GM19193 (cell line): Measurements from ENCODE around the gene THRA.

Experiments used
- POLR2A ChIP-seq: IDR thresholded peaks from 4 replicates; pipeline ENCODE4 v1.6.1; 2011; ENCODE audit not compliant: insufficient read depth, insufficient read length; ENCODE audit errors: extremely low read depth

THRA gene

DNA sequence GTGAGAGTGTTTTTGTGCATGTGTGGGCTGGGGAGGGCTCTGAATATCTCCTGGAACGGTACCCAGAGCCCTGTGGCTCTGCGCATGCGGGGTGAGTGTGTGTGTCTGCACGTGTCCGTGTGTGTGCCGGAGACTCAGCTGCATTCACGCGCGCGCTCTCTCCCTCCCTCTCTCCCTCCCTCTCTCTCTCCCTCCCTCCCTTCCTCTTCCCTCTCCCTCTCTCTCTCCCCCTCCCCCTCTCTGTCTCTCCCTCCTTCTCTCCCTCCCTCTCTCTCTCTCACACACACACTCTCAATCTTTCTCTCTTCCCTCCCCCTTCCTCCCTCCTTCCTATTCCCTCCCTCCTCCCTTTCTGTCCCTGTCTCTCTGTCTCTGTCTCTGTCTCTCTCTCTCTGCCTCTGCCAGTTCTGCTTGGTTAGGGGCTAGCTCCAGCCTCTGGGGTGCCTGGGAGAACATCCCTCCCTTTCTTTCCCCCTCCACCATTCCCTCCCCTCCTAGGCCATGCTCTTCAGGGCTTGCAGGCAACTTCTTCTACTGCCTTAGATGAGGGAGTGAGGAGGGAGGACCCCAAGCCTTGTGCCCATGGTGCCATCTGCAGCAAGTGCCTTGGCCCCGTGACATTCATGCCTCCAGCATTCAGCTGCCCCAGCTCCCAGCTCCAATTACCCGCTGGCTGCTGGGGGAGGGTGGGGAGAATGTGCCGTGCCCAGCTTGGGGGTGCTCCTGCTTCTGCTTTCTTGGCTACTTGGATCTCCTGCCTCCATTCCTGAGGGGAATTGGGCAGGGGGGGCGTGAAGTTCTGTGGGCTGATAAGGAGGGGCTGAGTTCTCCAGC is 6.4 kb downstream of the THRA start:
- TF ChIP-seq POLR2A, result no peak

DNA sequence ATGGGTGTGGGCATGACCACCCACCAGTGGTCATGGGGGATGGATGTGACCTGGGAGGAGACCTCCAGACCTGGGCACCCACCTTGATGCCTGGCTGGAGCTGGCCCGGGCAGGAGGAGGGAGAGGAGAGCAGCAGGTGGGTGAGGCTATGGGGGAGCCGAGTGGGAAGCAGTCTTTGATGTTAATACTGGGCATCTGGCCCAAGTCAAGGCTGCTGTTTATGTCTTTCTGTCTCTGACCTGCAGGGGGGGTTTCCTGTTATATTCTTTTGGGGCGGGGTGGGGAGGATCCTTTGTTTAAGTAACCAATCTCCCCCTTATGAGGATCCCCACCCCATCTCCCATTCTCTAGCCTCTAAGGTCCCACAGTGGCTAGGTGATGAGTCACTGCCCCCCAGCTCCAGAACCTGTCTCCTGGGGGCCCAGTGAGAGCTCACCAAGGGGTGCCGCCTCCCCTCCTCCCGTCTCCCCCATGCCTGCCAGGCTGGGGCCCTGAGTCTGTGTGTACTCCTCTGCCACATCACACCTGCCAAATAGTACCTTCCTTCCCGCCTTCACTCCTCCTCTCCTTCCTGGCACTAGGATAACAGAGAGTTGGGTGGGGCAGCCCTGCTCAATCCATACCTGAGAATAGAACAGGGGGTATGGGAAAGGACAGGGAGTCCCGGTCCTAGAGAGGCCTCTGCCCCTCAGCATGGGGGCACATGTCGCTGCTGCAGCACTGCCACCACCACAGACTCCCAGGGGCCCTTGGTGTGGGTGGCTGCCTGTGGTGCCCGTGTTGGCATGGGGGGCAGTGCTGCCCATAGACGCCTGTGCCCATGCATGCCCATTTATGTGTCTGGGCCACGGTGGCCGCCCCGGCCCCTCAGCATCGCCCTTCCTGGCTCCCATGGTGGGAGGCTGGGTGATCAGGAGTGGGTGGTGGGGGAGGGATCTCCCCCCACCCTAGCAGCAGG is 7.3 kb downstream of the THRA start:
- TF ChIP-seq POLR2A, result no peak

DNA sequence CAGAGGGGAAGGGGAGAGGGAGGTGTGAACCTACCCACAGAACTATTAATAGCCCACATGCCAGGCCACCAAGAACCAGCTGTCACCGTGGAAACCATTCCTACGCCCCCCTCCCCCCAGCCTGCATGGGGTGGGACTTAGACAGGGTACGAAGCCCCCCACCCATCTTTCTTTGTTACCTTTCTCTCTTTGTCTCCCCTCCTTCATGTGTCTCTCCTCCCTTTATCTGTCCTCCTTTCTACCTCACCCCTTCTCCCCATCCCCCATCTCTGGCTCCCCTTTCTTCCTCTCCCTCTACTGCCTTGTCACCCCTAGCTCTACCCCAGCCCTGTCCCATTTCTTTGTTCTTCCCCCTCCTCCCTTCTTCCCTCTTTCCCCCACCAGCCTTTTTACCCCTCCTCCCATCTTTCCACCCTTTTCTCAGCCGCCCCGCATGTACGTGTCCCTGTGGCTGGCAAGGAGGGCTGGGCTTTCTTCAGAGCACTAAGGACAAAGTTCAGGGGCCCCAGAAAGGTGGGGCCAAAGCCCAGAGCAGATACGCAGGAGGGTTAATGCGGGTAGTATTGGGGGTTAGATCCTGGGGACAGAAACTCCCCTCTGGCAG is 8.0 kb downstream of the THRA start:
- TF ChIP-seq POLR2A, result no peak

DNA sequence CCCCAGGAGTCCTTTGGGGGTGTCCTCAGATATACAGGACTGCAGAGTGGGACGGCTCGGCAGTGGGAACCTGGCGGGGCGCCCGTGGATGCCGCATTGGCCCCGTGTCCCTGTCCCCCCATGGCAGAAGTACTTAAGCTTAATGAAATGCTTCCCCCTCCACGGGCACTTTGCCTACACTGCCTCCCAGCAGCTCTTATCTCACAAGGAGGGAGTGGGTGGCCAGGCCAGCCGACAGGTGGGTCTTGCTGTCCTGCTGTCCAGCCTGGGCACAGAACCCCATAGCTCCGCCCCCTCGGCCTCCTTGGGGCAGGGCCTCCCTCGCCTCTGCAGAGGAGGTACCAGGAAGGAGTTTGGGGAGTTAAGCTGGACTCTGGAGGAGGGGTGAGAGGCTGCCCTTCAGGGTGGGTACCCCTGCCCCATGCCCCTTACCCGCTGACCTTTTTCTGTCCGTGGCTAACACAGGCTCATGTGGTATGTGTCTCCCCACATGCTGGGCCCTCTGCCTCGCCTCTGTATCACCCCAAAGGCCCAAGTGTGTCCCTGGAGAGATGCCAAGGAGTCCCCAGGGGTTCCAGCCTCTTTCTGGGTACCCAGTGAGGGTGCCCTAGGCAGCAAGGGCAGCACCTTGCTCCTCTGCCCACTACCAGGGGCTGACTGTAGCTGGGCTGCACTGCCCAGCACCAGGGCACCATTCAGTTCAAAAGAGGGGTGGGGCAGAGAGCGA is 8.7 kb downstream of the THRA start:
- TF ChIP-seq POLR2A, result no peak

DNA sequence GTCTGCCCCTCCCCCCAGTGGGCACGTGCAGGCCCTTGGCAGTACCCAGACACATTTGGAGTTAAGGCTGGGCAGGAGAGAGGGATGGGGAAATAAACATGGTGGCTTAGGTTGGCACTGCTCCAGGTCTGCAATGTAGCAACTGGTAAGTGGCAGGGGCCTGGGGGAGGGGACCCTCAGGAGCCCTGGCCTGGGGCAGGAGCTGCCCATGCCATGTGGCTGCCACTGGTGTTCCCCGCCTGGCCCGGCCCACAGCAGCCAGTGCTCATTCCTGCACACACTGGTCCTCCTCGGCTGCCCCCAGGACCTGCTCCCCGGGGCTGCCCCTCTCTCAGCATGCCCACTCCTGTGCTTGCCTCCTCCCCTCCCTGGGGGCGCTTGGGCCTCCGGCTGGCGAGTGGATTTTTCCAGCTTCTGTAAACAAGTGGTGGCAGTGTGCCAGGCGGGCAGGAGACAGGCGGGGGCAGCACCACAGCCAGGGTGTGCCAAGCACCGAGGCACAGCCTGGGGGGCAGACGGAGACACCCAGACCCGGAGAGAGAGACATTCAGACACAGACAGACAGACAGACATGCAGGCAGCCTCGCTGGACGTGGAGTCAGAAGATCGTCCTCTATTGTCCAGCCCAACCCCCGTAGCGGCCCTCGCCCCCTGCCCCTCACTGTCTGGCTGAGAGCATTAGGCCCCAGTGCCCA is 9.4 kb downstream of the THRA start:
- TF ChIP-seq POLR2A, result no peak

DNA sequence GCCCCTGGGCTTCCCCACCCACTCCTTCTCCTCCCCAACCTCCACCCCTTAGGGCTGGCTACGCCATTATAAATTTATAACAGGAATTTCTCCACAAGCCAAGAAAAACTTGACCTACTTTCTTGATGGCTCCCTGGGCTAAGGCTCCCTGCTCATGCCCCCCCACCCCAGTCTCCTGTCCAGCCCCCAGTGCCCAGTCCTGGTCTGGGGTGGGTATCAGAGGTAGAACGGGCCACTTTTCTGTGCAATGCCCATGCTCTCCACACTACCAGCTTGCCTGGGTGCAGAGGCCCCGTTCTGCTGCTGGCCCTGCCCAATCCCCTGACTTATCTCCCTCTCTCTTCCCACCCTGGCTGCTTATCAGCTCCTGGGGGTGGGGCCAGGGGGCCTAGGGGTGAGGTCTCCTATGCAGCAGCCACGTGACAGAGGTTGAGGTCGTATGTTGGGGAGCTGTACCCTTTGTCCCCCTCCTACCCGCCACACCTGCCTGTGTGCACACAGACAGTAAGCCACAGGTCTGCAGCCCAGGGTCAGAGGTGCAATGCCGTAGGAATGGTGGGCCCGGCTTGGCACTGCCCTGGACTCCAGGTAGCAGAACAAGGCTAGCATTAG is 10.1 kb downstream of the THRA start:
- no peak for TF ChIP-seq POLR2A

DNA sequence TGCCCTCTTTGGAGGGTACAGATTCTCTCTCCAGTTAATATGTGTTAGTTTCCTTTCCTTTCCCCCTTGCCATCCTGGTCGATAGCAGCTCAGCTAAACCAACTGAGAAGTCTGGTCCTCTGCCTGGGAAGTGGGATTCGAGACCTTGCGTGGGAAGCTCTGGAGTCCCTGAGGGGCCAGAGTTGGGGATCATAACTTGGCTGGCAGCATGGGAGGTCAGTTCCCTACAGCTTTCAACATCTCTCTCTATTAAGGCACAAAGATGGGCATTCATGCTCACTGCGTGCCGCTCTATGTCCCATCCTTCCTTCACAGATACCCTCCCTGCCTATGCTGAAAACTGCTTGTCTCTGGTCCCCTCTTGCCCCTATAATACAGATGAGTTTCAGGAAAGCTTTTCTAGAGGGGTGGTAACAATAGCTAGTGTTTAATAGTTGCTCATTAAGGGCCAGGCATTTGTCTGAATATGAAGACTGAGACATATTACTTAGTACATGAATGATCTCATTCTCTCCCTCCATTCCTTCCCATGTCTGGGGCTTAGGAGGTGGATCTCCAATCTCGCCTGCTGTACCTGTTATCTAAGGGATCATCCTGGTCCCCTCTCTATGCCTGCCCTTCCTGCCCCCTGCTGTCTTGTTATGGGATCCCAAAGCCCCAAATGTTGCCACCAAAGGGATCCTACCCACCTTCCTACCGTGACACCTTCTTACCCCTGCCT is 10.8 kb downstream of the THRA start:
- no peak for TF ChIP-seq POLR2A

DNA sequence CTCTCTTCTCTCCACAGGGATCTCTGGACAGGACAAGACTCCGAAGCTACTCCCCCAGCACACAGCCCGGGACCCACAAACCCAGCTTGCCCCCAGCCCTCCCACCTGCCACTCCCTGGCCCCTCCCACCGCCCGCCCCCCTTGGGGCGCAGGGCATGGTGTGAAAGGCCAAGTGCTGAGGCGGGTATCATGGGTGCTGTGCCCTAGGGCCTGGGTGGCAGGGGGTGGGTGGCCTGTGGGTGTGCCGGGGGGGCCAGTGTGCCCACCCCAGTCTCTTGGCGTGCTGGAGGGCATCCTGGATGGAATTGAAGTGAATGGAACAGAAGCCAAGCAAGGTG is 11.4 kb downstream of the THRA start:
- no peak for TF ChIP-seq POLR2A

DNA sequence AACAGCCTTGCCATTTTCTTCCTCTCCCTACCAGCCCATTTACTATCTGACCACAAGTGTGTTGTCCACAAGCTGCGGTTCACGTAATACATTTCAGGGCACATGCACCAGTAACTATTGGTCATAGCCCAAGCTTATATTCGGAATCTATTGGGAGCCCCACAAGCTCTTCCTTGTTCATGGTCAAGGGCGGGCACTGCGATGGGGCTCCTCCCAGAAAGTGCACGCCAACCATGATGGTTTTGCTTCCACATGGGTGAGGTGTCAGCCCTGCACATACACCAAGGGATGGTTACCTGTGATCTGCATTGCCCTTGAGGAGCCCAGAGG is 12.1 kb downstream of the THRA start:
- TF ChIP-seq POLR2A, result no peak

DNA sequence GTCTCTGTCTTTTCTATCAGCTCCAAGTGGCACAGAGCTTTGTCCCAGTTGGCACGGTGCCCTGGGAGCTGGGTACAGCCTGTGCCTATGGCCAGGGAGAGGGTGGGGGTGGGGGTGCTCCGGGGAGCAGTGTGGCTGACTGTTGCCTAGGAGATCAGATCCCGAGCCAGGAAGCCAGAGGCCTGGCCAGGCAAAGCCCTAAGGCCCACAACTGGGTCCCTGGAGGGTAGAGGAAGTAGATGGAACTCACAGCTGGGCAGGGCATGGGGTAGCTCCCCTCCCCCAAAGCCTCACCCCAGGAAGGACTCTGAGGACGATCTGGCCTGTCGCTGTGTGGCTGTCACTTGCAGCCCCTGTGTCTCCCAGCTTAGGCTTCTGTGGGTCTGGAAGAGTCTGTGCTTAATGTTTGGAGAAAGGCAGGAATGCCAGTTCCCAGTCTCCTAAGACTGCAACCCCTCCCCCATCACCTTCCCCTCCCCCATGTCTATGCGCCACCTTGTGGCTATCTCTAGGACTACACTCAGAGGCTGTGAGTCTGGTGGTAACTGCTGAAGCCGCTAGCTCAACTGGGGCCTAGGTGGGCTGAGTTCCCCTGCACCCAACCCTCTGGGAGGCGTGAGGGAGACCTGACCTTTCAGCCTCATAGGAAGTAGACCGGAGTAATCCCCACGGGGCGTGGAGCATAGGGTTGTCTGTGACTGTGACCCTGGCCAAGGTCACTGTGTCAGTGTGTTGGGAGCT is 12.6 kb downstream of the THRA start:
- TF ChIP-seq POLR2A, result no peak

DNA sequence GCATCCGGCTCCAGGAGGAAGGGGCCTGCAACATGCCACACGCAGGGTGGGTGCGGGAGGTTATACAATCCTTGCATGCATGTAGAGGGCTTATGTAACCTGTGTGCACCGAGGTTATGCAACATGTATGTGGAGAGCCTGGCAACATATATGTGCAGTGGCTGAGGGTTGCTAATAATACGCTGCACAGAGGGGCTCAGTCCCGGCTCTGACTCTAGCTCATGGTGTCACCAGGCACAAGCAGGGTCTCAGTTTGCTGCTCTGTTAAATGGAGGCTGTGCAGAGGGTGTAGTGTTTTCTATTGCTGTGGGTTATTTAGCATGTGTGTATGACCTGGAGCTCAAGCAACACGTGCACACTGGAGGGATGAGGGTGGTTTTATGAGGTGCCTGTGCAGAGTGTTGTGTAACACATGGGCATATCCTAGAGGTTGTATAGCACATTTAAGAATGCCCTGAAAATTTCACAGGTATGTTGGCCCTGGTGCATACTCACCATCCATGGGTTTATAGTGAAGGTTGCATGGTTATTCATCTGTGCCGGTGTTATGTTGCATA is 13.3 kb downstream of the THRA start:
- no peak for TF ChIP-seq POLR2A

DNA sequence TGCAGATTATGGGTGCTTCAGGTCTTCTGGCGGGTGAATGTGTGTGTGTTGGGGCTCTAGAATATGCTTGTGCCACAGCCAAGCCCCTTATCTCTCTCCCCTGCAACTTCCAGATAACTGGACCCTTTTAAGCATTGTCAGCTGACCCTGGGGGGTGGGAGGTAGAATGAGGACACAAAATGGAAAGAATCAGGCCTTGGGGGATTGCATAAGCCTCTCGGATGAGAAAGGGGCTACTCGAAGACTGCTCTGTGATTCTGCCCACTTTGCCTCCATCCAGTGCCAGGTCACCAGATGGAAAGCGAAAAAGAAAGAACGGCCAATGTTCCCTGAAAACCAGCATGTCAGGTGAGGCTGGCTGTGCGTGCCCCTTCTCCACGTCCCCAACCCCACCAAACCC is 13.8 kb downstream of the THRA start:
- no peak for TF ChIP-seq POLR2A
